Measurements from ENCODE around the gene TMEM125.

The TMEM125 gene

DNA sequence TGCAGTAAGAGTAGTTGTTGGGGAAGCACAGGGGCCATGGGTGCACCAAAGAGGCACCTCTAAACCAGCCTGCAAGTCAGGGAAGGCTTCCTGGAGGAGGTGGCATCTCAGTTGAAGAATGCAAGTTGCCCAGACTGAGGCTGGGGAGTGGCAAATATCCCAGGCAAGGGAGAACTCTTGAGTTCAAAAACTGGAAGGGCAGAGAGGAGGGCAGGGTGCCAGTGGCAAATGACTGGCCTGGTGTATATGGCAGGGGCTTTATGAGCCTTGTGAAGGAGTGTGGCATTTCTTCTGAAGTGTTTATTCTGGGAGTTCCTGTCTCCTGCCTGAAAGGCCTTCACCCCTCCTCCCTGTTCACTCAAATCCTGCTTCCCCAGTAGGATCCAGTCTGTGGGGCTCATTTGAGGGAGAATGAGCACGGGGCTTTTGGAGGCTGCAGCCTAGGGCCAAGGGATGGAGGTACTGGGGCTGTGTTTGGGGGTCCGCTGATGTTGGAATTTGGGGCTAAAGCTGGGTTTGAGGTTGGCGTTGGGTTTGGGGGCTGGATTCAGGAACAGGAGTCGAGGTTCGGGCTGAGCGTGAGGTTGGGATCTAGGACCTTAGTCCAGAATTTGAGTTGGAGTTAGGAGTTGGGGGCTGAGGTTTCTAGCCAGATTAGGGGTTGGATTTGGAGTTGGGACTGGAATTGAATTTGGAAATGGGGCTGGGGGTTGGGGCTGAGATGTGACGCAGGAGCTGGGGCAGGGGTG is at the start of gene TMEM125:
TSS of gene TMEM125 (plus strand) at position 357 of the 749 bp plus-strand sequence. CDS start 2,740 bp downstream, outside the sequence.
- no peak for DNase-seq

GRCh38 chr1:43220905-43221778 is 48.6 kb upstream of the TMEM125 start:
- peak; percentile 33 for DNase-seq

DNA sequence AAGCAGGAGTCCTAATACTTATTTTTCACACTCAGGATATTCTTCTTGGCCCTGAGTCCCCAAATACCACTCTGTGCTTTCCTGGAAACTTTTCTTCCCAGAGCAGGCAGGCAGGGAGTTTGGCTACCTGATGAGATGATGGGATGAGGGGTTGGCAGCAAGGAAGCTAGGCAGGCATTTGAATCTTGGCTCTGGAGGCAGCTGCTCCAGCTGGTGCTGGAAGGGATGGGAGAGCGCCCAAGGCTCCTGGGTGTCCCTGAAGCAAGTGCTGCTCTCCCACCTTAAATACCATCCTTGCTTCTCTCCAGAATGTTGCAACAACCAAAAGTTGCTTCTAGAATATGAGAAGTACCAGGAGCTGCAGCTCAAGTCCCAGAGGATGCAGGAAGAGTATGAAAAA is 48.0 kb upstream of the TMEM125 start:
- DNase-seq = no peak

- no peak for DNase-seq
Observed at GRCh38 chr1:43222879-43223278, 46.9 kb upstream of the TMEM125 start.

- DNase-seq = no peak
Observed at GRCh38 chr1:43225168-43225567, 44.6 kb upstream of the TMEM125 start.

- peak; percentile 85 for DNase-seq
Observed at GRCh38 chr1:43227143-43227764, 42.5 kb upstream of the TMEM125 start.

DNA sequence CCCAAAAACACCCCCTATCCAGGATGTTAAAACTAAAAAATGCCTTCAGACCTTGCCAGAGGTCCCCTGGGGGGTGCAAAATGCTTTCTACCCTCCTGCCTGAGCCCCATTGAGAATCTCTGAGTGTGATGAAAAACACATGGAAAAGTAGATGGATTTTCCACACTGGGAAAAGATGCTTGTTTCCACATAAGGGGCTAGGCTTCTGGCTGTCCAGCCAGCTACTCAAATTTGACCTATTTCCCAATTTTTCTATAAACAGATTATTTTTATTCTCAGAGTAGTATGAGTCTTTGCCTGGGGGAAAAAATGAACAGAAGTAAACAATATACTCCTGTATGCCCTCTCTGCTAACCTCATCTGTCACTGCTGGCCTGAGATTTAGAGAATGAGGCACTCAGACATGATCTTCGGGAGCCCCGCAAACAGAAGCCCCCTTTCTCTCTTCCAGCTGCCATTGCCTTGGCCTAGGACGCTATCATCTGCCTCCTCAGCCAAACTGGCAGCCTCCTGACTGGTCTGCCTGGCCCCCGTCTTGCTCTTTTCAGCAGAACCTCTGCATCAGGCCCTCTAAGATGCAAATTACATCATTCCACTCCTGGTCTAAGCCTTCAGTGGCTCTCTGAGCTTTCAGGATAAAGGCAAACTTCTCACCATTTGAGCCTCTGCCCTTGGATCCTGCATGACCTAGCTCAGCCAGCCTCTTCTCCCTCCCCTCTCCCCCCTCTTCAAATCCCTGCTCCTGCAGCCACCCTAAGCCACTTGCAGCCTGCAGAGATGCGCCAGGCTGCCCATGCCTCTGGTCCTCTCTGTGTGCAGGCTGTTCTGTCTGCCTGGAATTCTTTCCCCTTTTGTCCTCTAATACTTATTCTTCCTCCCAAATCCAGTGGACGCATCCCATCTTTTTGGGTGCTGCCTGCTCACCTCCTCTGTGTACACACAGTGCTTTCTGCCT is 39.7 kb upstream of the TMEM125 start:
- no peak for DNase-seq

GRCh38 chr1:43232074-43232473 is 37.7 kb upstream of the TMEM125 start:
- DNase-seq = peak; percentile 14

DNA sequence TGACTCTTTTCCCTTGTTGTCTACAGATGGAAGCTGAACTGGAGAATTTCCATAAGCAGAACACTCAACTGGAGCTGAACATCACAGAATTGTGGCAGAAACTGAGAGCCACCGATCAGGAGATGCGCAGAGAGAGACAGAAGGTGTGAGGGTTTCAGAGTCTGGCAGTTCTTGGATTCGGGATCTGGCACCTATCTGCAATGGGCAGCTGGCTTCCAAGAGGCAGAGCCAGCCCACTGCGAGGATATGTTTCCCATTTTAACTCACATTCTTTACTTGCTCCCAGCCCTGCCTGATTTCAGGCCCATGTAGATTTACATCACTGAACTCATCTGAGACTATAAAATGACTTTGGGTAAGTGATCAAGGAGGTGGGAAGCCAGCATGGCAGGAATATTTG is 37.3 kb upstream of the TMEM125 start:
- no peak for DNase-seq

DNA sequence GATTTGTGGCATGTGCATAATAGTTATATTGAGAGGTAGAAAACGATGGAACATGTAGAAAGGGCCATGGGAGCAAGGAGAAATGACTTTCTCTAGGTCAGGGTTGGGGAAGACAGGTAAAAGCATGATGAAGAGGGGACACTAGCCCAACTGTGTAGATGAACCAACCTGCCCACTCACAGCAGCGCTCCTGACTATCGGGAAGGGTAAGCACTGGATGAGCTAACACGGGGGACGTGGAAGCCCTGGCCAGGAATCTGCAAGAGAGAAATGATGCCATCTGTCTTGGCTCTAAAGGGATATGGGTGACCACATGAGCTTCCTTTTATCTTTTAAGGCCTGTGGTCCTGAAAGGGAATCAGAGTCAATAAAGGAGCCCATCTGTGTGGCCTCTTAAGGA is 36.2 kb upstream of the TMEM125 start:
- no peak for DNase-seq

- DNase-seq = no peak
Observed at GRCh38 chr1:43234267-43234666, 35.5 kb upstream of the TMEM125 start.

DNA sequence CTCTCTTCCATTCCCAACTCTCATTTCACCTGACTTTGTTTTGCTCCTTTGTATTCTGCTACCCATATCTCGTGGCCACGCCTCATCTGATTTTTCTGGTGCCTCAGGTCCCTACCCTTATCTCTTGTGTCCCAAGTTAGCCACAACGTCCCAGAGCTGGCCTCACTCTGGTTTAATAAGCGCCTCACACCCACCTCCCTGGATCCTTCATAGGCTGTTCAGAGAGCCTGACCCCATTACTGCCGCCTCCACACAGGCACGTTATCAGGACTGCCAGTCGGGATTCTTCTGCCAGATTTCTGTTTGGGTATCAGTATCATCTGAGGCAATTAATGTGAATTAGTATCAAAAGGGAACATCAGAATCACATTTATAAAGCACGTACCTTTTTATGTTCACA is 34.7 kb upstream of the TMEM125 start:
- no peak for DNase-seq

GRCh38 chr1:43235451-43236121 is 34.2 kb upstream of the TMEM125 start:
- peak; percentile 27 for DNase-seq

DNA sequence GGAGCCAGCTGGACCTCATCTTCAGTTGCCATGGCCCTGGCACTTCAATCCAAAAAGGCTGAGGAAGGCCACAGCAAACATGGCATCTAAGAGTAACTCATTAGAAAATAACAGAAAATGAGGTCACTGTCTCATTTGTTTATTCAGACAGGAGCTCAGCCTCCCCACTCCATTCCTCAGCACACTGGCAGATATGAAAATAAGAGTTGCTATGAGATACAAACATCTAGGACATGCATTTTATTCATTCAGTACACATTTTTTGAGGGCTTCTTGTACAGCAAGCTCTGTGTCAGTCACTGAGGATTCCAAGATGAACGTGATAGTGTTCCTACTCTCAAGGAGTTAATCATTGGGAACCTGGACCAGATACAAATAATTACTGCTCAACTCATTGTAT is 32.7 kb upstream of the TMEM125 start:
- DNase-seq = no peak

- peak; percentile 67 for DNase-seq
Observed at GRCh38 chr1:43238085-43238484, 31.7 kb upstream of the TMEM125 start.

GRCh38 chr1:43238991-43239469 is 30.8 kb upstream of the TMEM125 start:
- DNase-seq = no peak

GRCh38 chr1:43239484-43239883 is 30.3 kb upstream of the TMEM125 start:
- DNase-seq = peak; percentile 75

GRCh38 chr1:43241413-43241836 is 28.4 kb upstream of the TMEM125 start:
- DNase-seq = no peak

DNA sequence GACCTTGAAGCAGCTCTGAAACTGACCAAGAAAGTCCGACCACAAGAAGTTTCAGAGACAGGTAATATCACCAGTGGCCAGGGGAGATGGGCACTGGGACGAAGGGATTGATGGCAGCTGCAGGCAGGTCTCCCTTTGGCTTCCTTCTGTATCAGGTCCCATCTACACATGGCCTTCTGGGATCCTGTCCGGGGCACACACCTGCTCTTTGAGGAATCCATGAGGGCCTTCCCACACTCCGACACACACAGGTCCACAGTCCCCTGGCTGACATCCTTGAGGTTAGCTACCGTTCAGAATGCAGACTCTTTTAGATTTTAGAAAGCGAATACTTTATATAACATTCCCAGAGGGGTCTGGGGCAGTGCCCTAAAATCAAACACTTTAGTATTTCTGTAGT is 26.5 kb upstream of the TMEM125 start:
- no peak for DNase-seq

- DNase-seq = no peak
Observed at GRCh38 chr1:43246466-43247213, 23.1 kb upstream of the TMEM125 start.

All from suppressor macrophage treated with lipopolysaccharide for 4 hours (primary cell).